Muscle layer of colon (tissue), 2 donors: ENCODE measurements around the gene FSIP1.

Source experiments
- H3K27ac ChIP-seq: one replicate; pipeline ENCODE4 v1.7.0; 2013; ENCODE audit warnings: low read depth, mild to moderate bottlenecking, low read length, moderate library complexity
- H3K27me3 ChIP-seq, 2 donors: one replicate each; pipeline ENCODE4 v1.7.0; 2013; ENCODE audit warnings: low read length in 2 of 2, mild to moderate bottlenecking in 2 of 2; ENCODE audit not compliant: insufficient read depth in 2 of 2, control insufficient read depth in 1 of 2
- H3K36me3 ChIP-seq: one replicate; pipeline ENCODE4 v1.7.0; 2013; ENCODE audit warnings: mild to moderate bottlenecking, low read length; ENCODE audit not compliant: insufficient read depth
- H3K4me1 ChIP-seq: one replicate; pipeline ENCODE4 v1.7.0; 2013; ENCODE audit warnings: mild to moderate bottlenecking, low read length; ENCODE audit not compliant: insufficient read depth
- H3K4me3 ChIP-seq, 2 donors: one replicate each; pipeline ENCODE4 v1.7.0; 2013; ENCODE audit warnings: low read length in 2 of 2, low read depth in 1 of 2, mild to moderate bottlenecking in 1 of 2, moderate library complexity in 1 of 2
- H3K9ac ChIP-seq: one replicate; pipeline ENCODE4 v1.7.0; 2013; ENCODE audit warnings: low read length
- H3K9me3 ChIP-seq: one replicate; pipeline ENCODE4 v1.7.0; 2013; ENCODE audit warnings: mild to moderate bottlenecking, low read length
- donor health status: abdominal sarcoma.
- donor health status: Adenocarcinoma of cecum.

FSIP1 gene

GRCh38 chr15:39781967-39782302 is 706 bp downstream of the FSIP1 start:
- Histone ChIP-seq H3K27ac (no peak overlapping the region), H3K4me1 (peaks cover 11% of the 10 kb centered on the region), H3K4me3 (peak overlapping the region in 1 of 2 donors; percentile 59), H3K27me3 (no peaks in the 10 kb centered on the region), H3K36me3 (no peaks in the 10 kb centered on the region), H3K9me3 (no peaks in the 10 kb centered on the region), H3K9ac (no peak overlapping the region)

- H3K4me1 ChIP-seq, result peaks cover 11% of the 10 kb centered on the region
- H3K9me3 ChIP-seq, result no peaks in the 10 kb centered on the region
- no peaks in the 10 kb centered on the region for H3K27me3 ChIP-seq
- no peak overlapping the region for H3K9ac ChIP-seq
- no peak overlapping the region for H3K27ac ChIP-seq
- H3K36me3 ChIP-seq, result no peaks in the 10 kb centered on the region
- no peak overlapping the region for H3K4me3 ChIP-seq
Measured at GRCh38 chr15:39781147-39781966, 1.3 kb downstream of the FSIP1 start.

DNA sequence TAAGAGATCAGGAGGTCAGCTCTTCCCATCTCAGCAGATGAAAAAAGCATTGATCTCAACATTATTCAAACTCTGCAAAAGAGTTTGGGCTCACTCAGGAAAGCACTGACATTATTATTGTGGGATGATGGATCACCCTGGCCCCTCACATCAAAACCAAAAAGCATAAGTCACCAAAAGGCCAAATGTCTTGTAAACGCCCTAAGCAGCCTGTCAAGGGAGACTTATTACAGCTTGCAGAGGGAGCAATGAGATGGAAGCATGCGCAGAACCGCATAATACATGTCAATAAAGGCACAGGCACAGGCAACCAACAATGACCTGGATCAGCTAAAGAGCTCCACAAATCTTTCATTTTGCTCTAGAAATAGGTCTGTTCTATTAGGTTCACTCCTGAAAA is 4.6 kb downstream of the FSIP1 start:
- Histone ChIP-seq H3K27me3 (no peaks in the 10 kb centered on the region), H3K4me3 (no peak overlapping the region), H3K9ac (no peak overlapping the region), H3K27ac (no peak overlapping the region), H3K36me3 (no peaks in the 10 kb centered on the region), H3K9me3 (no peaks in the 10 kb centered on the region), H3K4me1 (no peaks in the 10 kb centered on the region)

DNA sequence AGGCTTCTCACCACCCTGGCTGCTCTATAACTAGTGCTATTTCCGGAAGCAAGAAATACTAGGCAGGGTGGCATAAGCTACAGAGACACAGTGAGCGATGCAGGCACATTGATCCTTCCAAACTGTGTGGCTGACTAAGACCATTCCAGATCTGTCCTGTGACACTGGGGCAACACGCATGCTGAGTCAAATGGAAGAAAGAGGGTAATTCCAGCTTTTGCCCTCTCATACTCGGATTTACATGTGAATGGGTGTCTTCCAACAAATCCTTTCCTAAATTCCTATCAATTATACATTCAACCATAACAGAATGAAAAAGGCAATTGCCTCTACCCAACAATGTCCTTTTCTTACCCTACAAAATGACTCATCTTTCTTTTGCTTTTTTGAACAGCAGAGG is 5.1 kb downstream of the FSIP1 start:
- Histone ChIP-seq H3K27me3 (no peaks in the 10 kb centered on the region), H3K4me1 (no peaks in the 10 kb centered on the region), H3K36me3 (no peaks in the 10 kb centered on the region), H3K9ac (no peak overlapping the region), H3K27ac (no peak overlapping the region), H3K4me3 (no peak overlapping the region), H3K9me3 (no peaks in the 10 kb centered on the region)

DNA sequence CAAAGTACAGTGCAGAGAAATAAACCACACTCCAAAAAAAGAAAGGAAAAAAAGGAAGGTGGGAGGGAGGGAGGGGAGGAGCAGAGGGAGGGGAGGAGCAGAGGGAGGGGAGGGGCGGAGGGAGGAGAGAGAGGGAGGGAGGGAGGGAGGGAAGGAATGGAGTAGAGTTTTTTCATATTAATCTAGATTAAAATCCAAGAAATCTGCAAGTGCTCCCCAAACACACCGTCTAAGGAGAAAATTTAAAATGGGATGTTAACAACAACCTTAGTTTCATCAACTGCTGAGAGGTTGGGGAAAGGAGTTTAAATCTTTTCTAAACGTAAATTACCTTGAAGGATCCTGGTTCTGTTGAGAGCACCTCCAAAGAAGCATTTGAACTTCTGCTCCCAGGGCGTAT is 6.6 kb downstream of the FSIP1 start:
- H3K27ac ChIP-seq, result no peak overlapping the region
- H3K9me3 ChIP-seq, result no peaks in the 10 kb centered on the region
- no peaks in the 10 kb centered on the region for H3K36me3 ChIP-seq
- no peak overlapping the region for H3K9ac ChIP-seq
- peaks cover 10% of the 10 kb centered on the region for H3K4me1 ChIP-seq
- no peak overlapping the region for H3K4me3 ChIP-seq
- H3K27me3 ChIP-seq, result no peaks in the 10 kb centered on the region

- Histone ChIP-seq H3K27me3 (no peaks in the 10 kb centered on the region), H3K27ac (no peak overlapping the region), H3K4me1 (peaks cover 17% of the 10 kb centered on the region), H3K9ac (no peak overlapping the region), H3K36me3 (no peaks in the 10 kb centered on the region), H3K9me3 (no peaks in the 10 kb centered on the region), H3K4me3 (no peak overlapping the region)
Measured at GRCh38 chr15:39774688-39775267, 7.9 kb downstream of the FSIP1 start.

DNA sequence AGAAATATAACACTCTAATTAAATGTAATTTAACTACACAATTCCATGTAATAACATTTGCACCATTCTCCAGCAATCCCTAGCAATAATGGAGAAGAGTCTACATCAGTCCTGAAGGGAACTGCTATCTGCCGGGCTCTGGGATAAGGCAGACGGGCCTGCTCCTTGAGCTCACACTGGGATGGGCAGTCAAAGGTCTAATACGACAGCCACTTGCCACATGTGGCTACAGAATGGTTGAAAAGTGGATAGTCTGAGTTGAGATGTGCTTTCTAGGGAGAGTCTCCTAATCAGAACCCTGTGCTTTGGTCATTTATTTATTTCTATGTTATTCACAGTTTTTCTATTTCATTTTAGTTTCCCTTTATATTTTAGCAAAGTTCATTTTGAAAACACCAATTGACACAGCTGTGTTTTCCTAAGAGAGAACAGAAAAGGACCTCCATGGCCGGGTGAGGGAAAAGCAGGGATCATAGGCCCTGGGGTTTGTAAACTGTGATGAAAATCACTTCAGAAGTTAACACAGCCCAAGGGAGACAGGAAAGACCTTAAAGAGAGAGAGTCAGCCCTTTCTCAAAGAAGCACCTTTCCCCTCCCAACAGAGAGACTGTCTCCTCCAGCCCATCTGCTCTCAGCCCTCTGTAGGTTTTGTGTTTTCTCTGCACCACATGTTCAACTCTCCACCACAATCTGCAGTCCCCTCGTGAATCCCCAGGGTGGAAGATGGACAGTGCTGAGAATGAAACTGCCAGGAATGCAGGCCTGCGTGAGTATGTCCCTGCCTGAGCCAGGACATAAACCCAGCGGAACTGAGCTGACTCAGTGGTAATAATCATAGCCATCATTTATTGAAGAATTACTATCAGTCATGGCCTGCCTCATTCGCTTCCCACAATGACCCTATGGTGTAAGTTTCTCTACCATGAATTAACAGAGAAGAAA is 11.6 kb downstream of the FSIP1 start:
- H3K4me1 ChIP-seq, result peaks cover 17% of the 10 kb centered on the region
- H3K27ac ChIP-seq, result peak overlapping the region; percentile 48
- no peaks in the 10 kb centered on the region for H3K36me3 ChIP-seq
- peak overlapping the region in 1 of 2 donors; percentile 2 for H3K4me3 ChIP-seq
- no peaks in the 10 kb centered on the region for H3K27me3 ChIP-seq
- H3K9me3 ChIP-seq, result no peaks in the 10 kb centered on the region
- no peak overlapping the region for H3K9ac ChIP-seq

DNA sequence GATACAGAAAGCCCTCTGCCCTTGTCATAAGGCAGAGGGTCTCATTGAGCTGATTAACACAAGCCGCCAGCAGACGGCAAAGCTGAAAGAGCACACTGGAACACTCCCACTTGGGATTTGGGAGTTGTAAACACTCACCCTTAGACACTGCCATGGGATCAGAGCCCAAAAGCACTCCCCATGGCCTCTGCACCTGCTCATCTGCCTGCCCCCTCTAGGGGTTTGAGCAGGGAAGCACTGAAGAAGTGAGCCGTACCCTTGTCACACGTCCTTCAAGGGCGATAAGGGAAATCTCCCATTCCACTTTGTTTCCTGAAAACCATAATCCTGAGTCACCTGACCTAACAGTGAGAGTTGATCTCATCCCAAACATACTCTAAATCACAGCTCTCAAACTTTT is 14.7 kb downstream of the FSIP1 start:
- Histone ChIP-seq H3K27ac (no peak overlapping the region), H3K4me1 (peaks cover 17% of the 10 kb centered on the region), H3K27me3 (no peaks in the 10 kb centered on the region), H3K9ac (no peak overlapping the region), H3K36me3 (no peaks in the 10 kb centered on the region), H3K9me3 (no peaks in the 10 kb centered on the region), H3K4me3 (no peak overlapping the region)

DNA sequence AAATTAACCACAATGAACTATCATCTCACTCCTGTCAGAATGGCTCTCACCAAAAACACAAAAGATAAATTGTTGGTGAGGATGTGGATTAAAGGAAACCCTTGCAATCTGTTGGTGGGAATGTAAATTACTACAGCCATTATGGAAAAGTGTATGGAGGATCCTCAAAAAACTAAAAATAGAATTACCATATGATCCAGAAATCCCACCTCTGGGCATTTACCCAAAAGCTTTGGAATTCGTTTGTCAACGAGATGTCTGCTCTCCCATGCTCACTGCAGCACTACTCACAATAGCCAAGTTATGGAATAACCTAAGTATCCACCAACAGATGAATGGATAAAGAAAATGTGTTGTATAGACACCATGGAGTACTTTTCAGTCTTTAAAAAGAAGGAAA is 21.6 kb downstream of the FSIP1 start:
- H3K9ac ChIP-seq, result no peak overlapping the region
- H3K27me3 ChIP-seq, result no peaks in the 10 kb centered on the region
- H3K9me3 ChIP-seq, result no peaks in the 10 kb centered on the region
- H3K27ac ChIP-seq, result no peak overlapping the region
- H3K4me3 ChIP-seq, result no peak overlapping the region
- H3K36me3 ChIP-seq, result no peaks in the 10 kb centered on the region
- H3K4me1 ChIP-seq, result no peaks in the 10 kb centered on the region

DNA sequence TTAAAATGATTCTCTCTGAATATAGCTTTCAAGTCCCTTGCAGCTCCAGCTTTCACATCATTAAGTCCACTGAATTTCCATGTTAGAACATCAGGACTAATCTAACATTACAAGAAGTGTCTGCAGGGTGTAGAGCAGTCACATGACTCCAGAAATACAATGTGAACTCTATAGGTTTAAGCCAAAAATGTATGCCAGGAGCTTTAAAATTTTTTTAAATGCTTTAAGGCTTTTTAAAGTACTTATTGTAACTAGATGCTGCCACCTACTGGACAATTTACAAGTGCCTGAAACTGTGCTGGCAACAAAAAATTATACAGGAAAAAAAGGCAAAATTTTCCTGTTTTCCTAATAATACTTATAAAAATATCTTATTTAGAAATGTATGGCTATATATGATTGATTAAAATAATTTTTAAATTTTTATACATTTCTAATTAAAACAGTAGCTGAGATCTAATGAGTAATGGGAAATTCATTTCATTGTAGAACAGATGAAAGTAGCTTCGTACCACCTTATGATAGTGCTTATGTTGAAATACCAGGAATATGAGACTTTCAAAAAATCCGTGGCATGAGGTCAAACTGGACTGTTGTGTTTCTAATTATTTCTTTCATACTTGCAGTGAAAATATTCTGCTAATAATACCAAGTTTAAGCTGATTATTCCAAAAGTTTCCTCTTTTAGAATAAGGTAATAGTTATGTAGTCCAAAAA is 25.7 kb downstream of the FSIP1 start:
- H3K27me3 ChIP-seq, result no peaks in the 10 kb centered on the region
- no peaks in the 10 kb centered on the region for H3K9me3 ChIP-seq
- H3K9ac ChIP-seq, result no peak overlapping the region
- H3K4me3 ChIP-seq, result no peak overlapping the region
- no peaks in the 10 kb centered on the region for H3K4me1 ChIP-seq
- H3K36me3 ChIP-seq, result no peaks in the 10 kb centered on the region
- no peak overlapping the region for H3K27ac ChIP-seq

GRCh38 chr15:39752991-39753390 is 29.6 kb downstream of the FSIP1 start:
- Histone ChIP-seq H3K36me3 (no peaks in the 10 kb centered on the region), H3K27me3 (no peaks in the 10 kb centered on the region), H3K9ac (no peak overlapping the region), H3K9me3 (no peaks in the 10 kb centered on the region), H3K4me3 (no peak overlapping the region), H3K27ac (no peak overlapping the region), H3K4me1 (peaks cover 5% of the 10 kb centered on the region)
